H1 (cell line): ENCODE results near the gene QRICH1. TPM values are rescaled to one million over a fixed set of nuclear protein-coding genes. Genes with fewer than 3 reads are reported as not detected.

Experiments
- CTCF ChIA-PET: fragments of 300-600 bp; sonication (Branson Sonifier 250); formaldehyde crosslinking; loops from one replicate; lab custom pipeline; 2021; ENCODE audit not compliant: partially characterized antibody; lab: Charles Lee
- POLR2A ChIA-PET: fragments of 300-600 bp; sonication (Branson Sonifier 250); formaldehyde crosslinking; loops from one replicate; lab custom pipeline; 2021; ENCODE audit warnings: inconsistent platforms; ENCODE audit not compliant: partially characterized antibody; lab: Charles Lee
- DNase-seq, 2 experiments: peaks; one replicate each; pipeline versions ENCODE4 v3.0.0 to v3.0.0-alpha.2; 2010 to 2022; ENCODE audit warnings: low spot score in 2 of 2, low read depth in 1 of 2, mixed read lengths in 1 of 2
- FAIRE-seq: peaks from 2 replicates; lab custom pipeline; 2011; peaks lifted over from hg19 to GRCh38; lab: Jason Lieb, UNC
- H2AFZ ChIP-seq: 2 replicates; pipeline ENCODE4 v1.8.1; 2012; ENCODE audit warnings: low read length, inconsistent platforms
- H2AK5ac ChIP-seq: 2 replicates; pipeline ENCODE4 v1.6.1; 2013; ENCODE audit warnings: low read depth, low read length
- H2BK120ac ChIP-seq: replicated peaks from 2 replicates; pipeline ENCODE3; 2013; ENCODE audit warnings: low read depth, low read length, inconsistent platforms
- H2BK12ac ChIP-seq: 2 replicates; pipeline ENCODE4 v1.6.1; 2013; ENCODE audit warnings: low read depth, low read length
- H2BK15ac ChIP-seq: 2 replicates; pipeline ENCODE4 v1.6.1; 2013; ENCODE audit warnings: low read length
- H2BK20ac ChIP-seq: 2 replicates; pipeline ENCODE4 v1.6.1; 2013; ENCODE audit warnings: low read length
- H2BK5ac ChIP-seq: 2 replicates; pipeline ENCODE4 v1.6.1; 2013; ENCODE audit warnings: low read depth, low read length
- H3K14ac ChIP-seq: 2 replicates; pipeline ENCODE4 v1.6.1; 2013; ENCODE audit warnings: inconsistent platforms; ENCODE audit not compliant: insufficient read length
- H3K18ac ChIP-seq: 2 replicates; pipeline ENCODE4 v1.6.1; 2013; ENCODE audit warnings: low read length; ENCODE audit errors: extremely low read depth
- H3K23ac ChIP-seq: 2 replicates; pipeline ENCODE4 v1.6.1; 2013; ENCODE audit warnings: inconsistent platforms; ENCODE audit not compliant: insufficient read length
- H3K23me2 ChIP-seq: 2 replicates; pipeline ENCODE4 v1.6.1; 2013; ENCODE audit warnings: low read depth, low read length
- H3K27ac ChIP-seq: 2 replicates; pipeline ENCODE4 v1.6.1; 2011; ENCODE audit warnings: low read depth, low read length, inconsistent platforms
- H3K27me3 ChIP-seq, 4 experiments: replicated peaks in 1 of 4; 1 replicate in 1 of 4; 2 replicates in 3 of 4; pipeline versions ENCODE4 v1.6.1 to v1.8.1; 2011 to 2013; ENCODE audit warnings: low read length in 3 of 4, mild to moderate bottlenecking in 3 of 4, inconsistent platforms in 2 of 4, mixed read lengths in 2 of 4, moderate library complexity in 1 of 4; ENCODE audit not compliant: control insufficient read depth in 3 of 4, insufficient read depth in 3 of 4; ENCODE audit errors: extremely low read depth in 1 of 4
- H3K36me3 ChIP-seq, 4 experiments: 2 replicates each; pipeline versions ENCODE4 v1.6.1 to v1.8.1; 2011 to 2013; ENCODE audit warnings: mild to moderate bottlenecking in 4 of 4, low read length in 3 of 4, moderate library complexity in 2 of 4, control low read depth in 1 of 4, inconsistent platforms in 1 of 4; ENCODE audit not compliant: insufficient read depth in 4 of 4, control insufficient read depth in 2 of 4
- H3K4ac ChIP-seq: replicated peaks from 2 replicates; pipeline ENCODE3; 2013; ENCODE audit warnings: low read length, low read depth, mixed read lengths, inconsistent platforms; ENCODE audit not compliant: insufficient read length
- H3K4me1 ChIP-seq, 4 experiments: replicated peaks in 1 of 4; 1 replicate in 1 of 4; 2 replicates in 3 of 4; pipeline versions ENCODE4 v1.6.1 to v1.8.1; 2011 to 2013; ENCODE audit warnings: low read length in 3 of 4, inconsistent platforms in 2 of 4, mixed read lengths in 1 of 4; ENCODE audit not compliant: insufficient read depth in 4 of 4, control insufficient read depth in 3 of 4
- H3K4me2 ChIP-seq, 2 experiments: 2 replicates each; pipeline versions ENCODE4 v1.6.1 to v1.8.1; 2011 to 2013; ENCODE audit warnings: low read depth in 2 of 2, low read length in 2 of 2, control low read depth in 1 of 2, inconsistent platforms in 1 of 2, mild to moderate bottlenecking in 1 of 2; ENCODE audit not compliant: insufficient read depth in 1 of 2
- H3K4me3 ChIP-seq, 4 experiments: fragments of 200-600, 300-600 bp in 1 of 4; sonication (generic), shearing (Covaris generic), sonication (Bioruptor Twin) in 1 of 4; 2 replicates each; pipeline versions ENCODE4 v1.5.1 to v1.8.1; 2011 to 2016; ENCODE audit warnings: low read length in 4 of 4, low read depth in 3 of 4, control low read depth in 2 of 4, inconsistent platforms in 2 of 4, mild to moderate bottlenecking in 2 of 4, mixed read lengths in 1 of 4, moderate library complexity in 1 of 4; ENCODE audit not compliant: insufficient read depth in 2 of 4; ENCODE audit errors: extremely low read depth in 1 of 4
- H3K56ac ChIP-seq: replicated peaks from 2 replicates; pipeline ENCODE3; 2013; ENCODE audit warnings: low read depth, mild to moderate bottlenecking, mixed read lengths, low read length, inconsistent platforms; ENCODE audit not compliant: insufficient read length
- H3K79me1 ChIP-seq: 2 replicates; pipeline ENCODE4 v1.6.1; 2013; ENCODE audit warnings: low read depth, low read length, control low read depth
- H3K79me2 ChIP-seq, 2 experiments: 2 replicates each; pipeline versions ENCODE4 v1.6.1 to v1.8.1; 2012 to 2013; ENCODE audit warnings: low read length in 2 of 2, mild to moderate bottlenecking in 2 of 2, inconsistent platforms in 1 of 2; ENCODE audit not compliant: insufficient read depth in 2 of 2, control insufficient read depth in 1 of 2
- H3K9ac ChIP-seq, 4 experiments: replicated peaks in 1 of 4; 1 replicate in 1 of 4; 2 replicates in 3 of 4; pipeline versions ENCODE4 v1.6.1 to v1.8.1; 2011 to 2013; ENCODE audit warnings: low read depth in 3 of 4, low read length in 3 of 4, control low read depth in 2 of 4, mild to moderate bottlenecking in 2 of 4, moderate library complexity in 2 of 4, inconsistent platforms in 1 of 4; ENCODE audit errors: extremely low read depth in 1 of 4
- H3K9me3 ChIP-seq, 2 experiments: 2 replicates each; pipeline versions ENCODE4 v1.6.1 to v1.8.1; 2012 to 2013; ENCODE audit warnings: mild to moderate bottlenecking in 2 of 2, moderate library complexity in 2 of 2, control low read depth in 1 of 2, inconsistent platforms in 1 of 2, low read depth in 1 of 2, low read length in 1 of 2, mixed read lengths in 1 of 2; ENCODE audit not compliant: insufficient read depth in 2 of 2
- H4K20me1 ChIP-seq, 2 experiments: replicated peaks in 1 of 2; 2 replicates each; pipeline versions ENCODE3 to v1.8.1; 2011 to 2013; ENCODE audit warnings: inconsistent platforms in 2 of 2, low read length in 2 of 2, mild to moderate bottlenecking in 1 of 2; ENCODE audit not compliant: insufficient read depth in 2 of 2, control insufficient read depth in 1 of 2
- H4K5ac ChIP-seq: 2 replicates; pipeline ENCODE4 v1.6.1; 2013; ENCODE audit warnings: low read length, low read depth, mixed read lengths, inconsistent platforms; ENCODE audit not compliant: insufficient read length
- H4K8ac ChIP-seq: 2 replicates; pipeline ENCODE4 v1.8.0; 2013; ENCODE audit warnings: mild to moderate bottlenecking, moderate library complexity, low read length, inconsistent platforms; ENCODE audit not compliant: insufficient read depth; ENCODE audit errors: extremely low read depth
- H4K91ac ChIP-seq: replicated peaks from 2 replicates; pipeline ENCODE3; 2013; ENCODE audit warnings: low read length, mixed read lengths, inconsistent platforms; ENCODE audit not compliant: insufficient read length
- GTF2F1 ChIP-seq: IDR thresholded peaks from 2 replicates; pipeline ENCODE4 v1.6.1; 2012; ENCODE audit warnings: low read depth, low read length, improper control_type of control experiment, borderline replicate concordance
- MAFK ChIP-seq: IDR thresholded peaks from 2 replicates; pipeline ENCODE4 v1.6.1; 2012; ENCODE audit warnings: low read depth, mild to moderate bottlenecking, improper control_type of control experiment, low read length
- RXRA ChIP-seq: IDR thresholded peaks from 2 replicates; pipeline ENCODE4 v1.6.1; 2011; ENCODE audit warnings: low read depth, mild to moderate bottlenecking, low read length, moderate library complexity; ENCODE audit not compliant: insufficient read depth
- TAF7 ChIP-seq: optimal IDR thresholded peaks from 2 replicates; pipeline ENCODE3; 2011; ENCODE audit warnings: low read depth, mild to moderate bottlenecking, inconsistent platforms, low read length, moderate library complexity, borderline replicate concordance
- TCF12 ChIP-seq: IDR thresholded peaks from 2 replicates; pipeline ENCODE4 v1.6.1; 2011; ENCODE audit warnings: low read depth, mild to moderate bottlenecking, low read length
- WGBS, 2 experiments: shearing (Covaris generic) in 1 of 2; methylation state at CpG; one replicate each; pipeline versions ENCODE4 v1.1.6 to v1.1.7; 2013 to 2015; ENCODE audit warnings: low lambda C conversion rate in 2 of 2, mixed read lengths in 2 of 2, inconsistent platforms in 1 of 2, low coverage in 1 of 2, missing lambda C conversion rate in 1 of 2; ENCODE audit not compliant: insufficient replicate concordance in 2 of 2, insufficient coverage in 1 of 2, insufficient read length in 1 of 2; ENCODE audit errors: extremely low coverage in 1 of 2, missing lambda C conversion rate in 1 of 2; 5-methylcytosine and 5-hydroxymethylcytosine counted together
- polyA plus RNA-seq, 7 experiments: library from polyadenylated mRNA; depleted of rRNA in 3 of 7; stranded (reverse) in 5 of 7; unstranded in 2 of 7; fragments of >200 nt in 5 of 7; fragments of 200-250 nt in 2 of 7; gene quantifications; 1 replicate in 5 of 7; 2 replicates in 1 of 7; 4 replicates in 1 of 7; pipeline versions ENCODE4 v1.2.1 to v1.2.3, GENCODE V29; 2011 to 2013; ENCODE audit warnings: missing spikeins in 2 of 7, mixed read lengths in 2 of 7
- total RNA-seq: library from RNA; stranded (reverse); fragmentation: NEBNext Ultra II Directional; extraction: Animal tissue kit (Norgen Biotek cat#: 25700); gene quantifications from 2 replicates; pipeline ENCODE4 v1.2.1, GENCODE V29; 2021
- TF ChIP-seq, protein P1 (sequence below): IDR thresholded peaks from 2 replicates; pipeline ENCODE4 v1.6.1; 2012; ENCODE audit warnings: low read length, inconsistent platforms

QRICH1 gene
- total and polyA plus RNA-seq, 2 of the 8 experiments (the other 6 are each of a cell fraction or from before 2014, with no cell fraction given): 128 to 142 TPM

DNA sequence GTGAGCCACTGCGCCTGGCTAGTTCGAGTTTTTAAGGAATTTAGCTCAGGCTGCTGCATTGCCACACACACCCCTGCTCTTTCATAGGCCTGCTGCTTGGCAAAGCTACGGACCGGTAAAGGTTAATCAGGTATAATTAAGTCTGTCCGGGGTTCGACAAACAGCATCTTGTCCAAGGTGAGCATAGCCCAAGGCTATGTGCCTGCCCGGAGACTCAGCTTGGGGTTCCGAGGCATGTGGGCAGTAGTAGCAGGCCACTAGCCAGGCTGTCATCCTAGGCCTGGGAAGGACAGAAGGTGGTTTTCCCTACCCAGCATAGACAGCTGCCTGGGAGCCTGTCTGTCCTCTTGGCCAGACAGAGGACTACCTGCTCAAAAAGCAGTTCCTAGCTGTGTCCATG is 97.2 kb downstream of the QRICH1 start:
- no peak overlapping the region for H3K56ac ChIP-seq
- ChIA-PET CTCF (interaction anchor here (0.9 to 19.9 kb wide), 6 partner anchors 8 to 260 kb away, joined by 3 to 467 read pairs (median 4); partner anchors contain the start of genes DALRD3, NDUFAF3, PRKAR2A and WDR6), POLR2A (interaction anchor here (0.6 to 38.8 kb wide), 6 partner anchors 6 to 123 kb away, joined by 3 to 1518 read pairs (median 4); partner anchors contain the start of genes DALRD3, IMPDH2, NDUFAF3 and P4HTM)
- H2AK5ac ChIP-seq: no peak overlapping the region
- 85% methylated on average over 8 of the region's 8 CpGs; no CpG with 5 or more reads in 1 of the 2 experiments for WGBS, 2 experiments
- H3K4me3 ChIP-seq: no peak overlapping the region
- H3K18ac ChIP-seq: no peak overlapping the region
- H4K20me1 ChIP-seq: peaks cover 0 to 4% of the 10 kb centered on the region in 2 experiments
- H2BK15ac ChIP-seq: no peak overlapping the region
- no peaks in the 10 kb centered on the region for H3K23me2 ChIP-seq
- no peaks in the 10 kb centered on the region for H3K9me3 ChIP-seq
- no peak overlapping the region for H2BK20ac ChIP-seq
- peaks cover 3% of the 10 kb centered on the region for H3K79me1 ChIP-seq
- no peak overlapping the region for H3K23ac ChIP-seq
- no peak overlapping the region for H4K91ac ChIP-seq
- DNase-seq: no peak
- peaks cover 2 to 17% (median 8%) of the 10 kb centered on the region in 4 experiments; a peak in 6 of 7 replicates for H3K4me1 ChIP-seq
- no peak overlapping the region for H3K14ac ChIP-seq
- H2BK120ac ChIP-seq: no peak overlapping the region
- no peak for FAIRE-seq
- H3K9ac ChIP-seq: no peak overlapping the region
- no peak overlapping the region for H4K5ac ChIP-seq
- peaks cover 0 to 6% of the 10 kb centered on the region in 2 experiments; a peak in 2 of 4 replicates for H3K79me2 ChIP-seq
- peaks cover 0 to 3% (median 0%) of the 10 kb centered on the region in 4 experiments; a peak in 2 of 8 replicates for H3K36me3 ChIP-seq
- H4K8ac ChIP-seq: no peak overlapping the region
- no peak overlapping the region for H2AFZ ChIP-seq
- TF ChIP-seq, protein P1, sequence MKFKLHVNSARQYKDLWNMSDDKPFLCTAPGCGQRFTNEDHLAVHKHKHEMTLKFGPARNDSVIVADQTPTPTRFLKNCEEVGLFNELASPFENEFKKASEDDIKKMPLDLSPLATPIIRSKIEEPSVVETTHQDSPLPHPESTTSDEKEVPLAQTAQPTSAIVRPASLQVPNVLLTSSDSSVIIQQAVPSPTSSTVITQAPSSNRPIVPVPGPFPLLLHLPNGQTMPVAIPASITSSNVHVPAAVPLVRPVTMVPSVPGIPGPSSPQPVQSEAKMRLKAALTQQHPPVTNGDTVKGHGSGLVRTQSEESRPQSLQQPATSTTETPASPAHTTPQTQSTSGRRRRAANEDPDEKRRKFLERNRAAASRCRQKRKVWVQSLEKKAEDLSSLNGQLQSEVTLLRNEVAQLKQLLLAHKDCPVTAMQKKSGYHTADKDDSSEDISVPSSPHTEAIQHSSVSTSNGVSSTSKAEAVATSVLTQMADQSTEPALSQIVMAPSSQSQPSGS: no peak
- TF ChIP-seq MAFK (no peak), GTF2F1 (no peak), TCF12 (no peak), TAF7 (no peak), RXRA (no peak)
- TF ChIP-seq, all 59 proteins: peak for 0
- Histone ChIP-seq H3K4ac (no peak overlapping the region), H3K27me3 (no peaks in the 10 kb centered on the region), H3K4me2 (no peak overlapping the region), H2BK12ac (no peak overlapping the region), H3K27ac (no peak overlapping the region), H2BK5ac (no peak overlapping the region)
